HUES6 (cell line): ENCODE data around the gene CCNJ.
A peak's percentile ranks its signal among the peaks of the same experiment; 100 is the strongest.

Source experiments
- H3K27ac ChIP-seq: 2 replicates; pipeline ENCODE4 v1.7.0; 2013; ENCODE audit warnings: low read depth, mild to moderate bottlenecking, low read length, inconsistent platforms
- H3K27me3 ChIP-seq: 2 replicates; pipeline ENCODE4 v1.6.1; 2013; ENCODE audit warnings: low read length; ENCODE audit not compliant: control insufficient read depth, insufficient read depth
- H3K36me3 ChIP-seq: 2 replicates; pipeline ENCODE4 v1.6.1; 2013; ENCODE audit warnings: low read length; ENCODE audit not compliant: control insufficient read depth, insufficient read depth
- H3K4me1 ChIP-seq: 2 replicates; pipeline ENCODE4 v1.6.1; 2013; ENCODE audit warnings: low read length; ENCODE audit not compliant: control insufficient read depth, insufficient read depth
- H3K4me3 ChIP-seq: 2 replicates; pipeline ENCODE4 v1.5.1; 2013; ENCODE audit warnings: low read depth, low read length
- H3K9ac ChIP-seq: one replicate; pipeline ENCODE4 v1.6.1; 2013; ENCODE audit warnings: mild to moderate bottlenecking, low read length
- H3K9me3 ChIP-seq: 2 replicates; pipeline ENCODE4 v1.6.1; 2013; ENCODE audit warnings: low read depth, low read length; ENCODE audit not compliant: control insufficient read depth, insufficient read depth

The CCNJ gene

GRCh38 chr10:96072674-96073073 is 29.3 kb downstream of the CCNJ start:
- Histone ChIP-seq H3K36me3 (no peaks in the 10 kb centered on the region), H3K9ac (no peak overlapping the region), H3K4me3 (no peak overlapping the region), H3K9me3 (no peaks in the 10 kb centered on the region), H3K27ac (no peak overlapping the region), H3K4me1 (peaks cover 19% of the 10 kb centered on the region), H3K27me3 (no peaks in the 10 kb centered on the region)

- Histone ChIP-seq H3K9ac (no peak overlapping the region), H3K4me1 (peaks cover 19% of the 10 kb centered on the region), H3K27ac (no peak overlapping the region), H3K27me3 (no peaks in the 10 kb centered on the region), H3K36me3 (no peaks in the 10 kb centered on the region), H3K4me3 (no peak overlapping the region), H3K9me3 (no peaks in the 10 kb centered on the region)
Measured at GRCh38 chr10:96073722-96074121, 30.3 kb downstream of the CCNJ start.

- Histone ChIP-seq H3K9ac (no peak overlapping the region), H3K4me3 (no peak overlapping the region), H3K36me3 (no peaks in the 10 kb centered on the region), H3K4me1 (peaks cover 19% of the 10 kb centered on the region), H3K9me3 (no peaks in the 10 kb centered on the region), H3K27me3 (no peaks in the 10 kb centered on the region), H3K27ac (no peak overlapping the region)
Measured at GRCh38 chr10:96074776-96075175, 31.4 kb downstream of the CCNJ start.

- Histone ChIP-seq H3K4me1 (peaks cover 19% of the 10 kb centered on the region), H3K27me3 (no peaks in the 10 kb centered on the region), H3K27ac (no peak overlapping the region), H3K4me3 (no peak overlapping the region), H3K9ac (no peak overlapping the region), H3K36me3 (no peaks in the 10 kb centered on the region), H3K9me3 (no peaks in the 10 kb centered on the region)
Measured at GRCh38 chr10:96075977-96076376, 32.6 kb downstream of the CCNJ start.

GRCh38 chr10:96077156-96077555 is 33.8 kb downstream of the CCNJ start:
- no peak overlapping the region for H3K4me3 ChIP-seq

GRCh38 chr10:96082153-96082552 is 38.8 kb downstream of the CCNJ start:
- no peak overlapping the region for H3K4me3 ChIP-seq
- no peaks in the 10 kb centered on the region for H3K27me3 ChIP-seq
- H3K9me3 ChIP-seq, result no peaks in the 10 kb centered on the region
- H3K27ac ChIP-seq, result no peak overlapping the region
- H3K36me3 ChIP-seq, result no peaks in the 10 kb centered on the region
- H3K9ac ChIP-seq, result no peak overlapping the region
- no peaks in the 10 kb centered on the region for H3K4me1 ChIP-seq

More at GRCh38 chr10:96077156-96077555, 33.8 kb downstream of the CCNJ start:
- Histone ChIP-seq H3K4me1 (peaks cover 16% of the 10 kb centered on the region), H3K36me3 (no peaks in the 10 kb centered on the region), H3K9me3 (no peaks in the 10 kb centered on the region), H3K27me3 (no peaks in the 10 kb centered on the region), H3K9ac (no peak overlapping the region), H3K27ac (no peak overlapping the region)

GRCh38 chr10:96082748-96083147 is 39.4 kb downstream of the CCNJ start:
- no peaks in the 10 kb centered on the region for H3K36me3 ChIP-seq
- no peaks in the 10 kb centered on the region for H3K9me3 ChIP-seq
- no peaks in the 10 kb centered on the region for H3K4me1 ChIP-seq
- no peak overlapping the region for H3K4me3 ChIP-seq
- H3K27ac ChIP-seq, result no peak overlapping the region
- no peak overlapping the region for H3K9ac ChIP-seq
- H3K27me3 ChIP-seq, result no peaks in the 10 kb centered on the region

GRCh38 chr10:96089116-96089515 is 45.7 kb downstream of the CCNJ start:
- Histone ChIP-seq H3K4me1 (no peaks in the 10 kb centered on the region), H3K9me3 (no peaks in the 10 kb centered on the region), H3K27me3 (no peaks in the 10 kb centered on the region), H3K36me3 (no peaks in the 10 kb centered on the region), H3K9ac (no peak overlapping the region), H3K4me3 (peak overlapping the region; percentile 65; the same call in 1 of the 2 replicates), H3K27ac (no peak overlapping the region)

GRCh38 chr10:96089670-96090462 is 46.5 kb downstream of the CCNJ start:
- Histone ChIP-seq H3K9ac (no peak overlapping the region), H3K4me3 (peak overlapping the region; percentile 65; the same call in 1 of the 2 replicates), H3K27ac (no peak overlapping the region), H3K9me3 (no peaks in the 10 kb centered on the region), H3K27me3 (no peaks in the 10 kb centered on the region), H3K4me1 (no peaks in the 10 kb centered on the region), H3K36me3 (no peaks in the 10 kb centered on the region)

GRCh38 chr10:96090463-96090800 is 47.0 kb downstream of the CCNJ start:
- no peak overlapping the region for H3K27ac ChIP-seq
- no peak overlapping the region for H3K9ac ChIP-seq
- H3K4me3 ChIP-seq, result peak overlapping the region; percentile 65; the same call in 1 of the 2 replicates
- H3K36me3 ChIP-seq, result no peaks in the 10 kb centered on the region
- H3K27me3 ChIP-seq, result no peaks in the 10 kb centered on the region
- no peaks in the 10 kb centered on the region for H3K4me1 ChIP-seq
- no peaks in the 10 kb centered on the region for H3K9me3 ChIP-seq

- Histone ChIP-seq H3K9ac (no peak overlapping the region), H3K27ac (no peak overlapping the region), H3K9me3 (no peaks in the 10 kb centered on the region), H3K27me3 (no peaks in the 10 kb centered on the region; the same call in 1 of the 2 replicates), H3K4me3 (no peak overlapping the region), H3K4me1 (no peaks in the 10 kb centered on the region), H3K36me3 (no peaks in the 10 kb centered on the region)
Measured at GRCh38 chr10:96092999-96093767, 49.8 kb downstream of the CCNJ start.
